ENCODE measurements around the gene RBM19. TPM values are rescaled to one million over a fixed set of nuclear protein-coding genes. Genes with fewer than 3 reads are reported as not detected.

Gene RBM19
- total RNA-seq, 1 donor from 2014 or later: 18.4 TPM

GRCh38 chr12:113899561-113900471 lies 66.3 kb downstream of the RBM19 start:
- DNase-seq: peak; percentile 12

- DNase-seq: no peak
Measured at GRCh38 chr12:113899042-113899560, 67.0 kb downstream of the RBM19 start.

- no peak for DNase-seq
Measured at GRCh38 chr12:113898466-113898865, 67.7 kb downstream of the RBM19 start.

- DNase-seq: no peak
Measured at GRCh38 chr12:113897406-113897805, 68.7 kb downstream of the RBM19 start.

DNA sequence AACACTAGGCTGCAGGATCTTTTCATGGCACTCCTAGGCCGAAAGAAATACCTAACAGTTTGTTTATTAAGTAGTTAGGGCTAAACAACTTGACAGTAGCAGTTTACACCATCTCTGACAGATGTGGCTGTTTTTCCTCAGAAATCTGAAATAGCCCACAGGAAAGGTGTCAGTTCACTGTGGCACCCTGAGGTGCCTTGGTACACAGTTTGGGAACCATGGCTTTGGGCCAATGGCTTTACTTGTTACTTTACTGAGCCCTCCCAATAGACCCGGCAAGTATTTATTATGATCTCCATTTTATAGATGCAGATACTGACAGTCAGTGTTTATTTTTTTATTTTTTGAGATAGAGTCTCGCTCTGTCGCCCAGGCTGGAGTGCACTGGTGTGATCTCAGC lies 69.3 kb downstream of the RBM19 start:
- no peak for DNase-seq

DNA sequence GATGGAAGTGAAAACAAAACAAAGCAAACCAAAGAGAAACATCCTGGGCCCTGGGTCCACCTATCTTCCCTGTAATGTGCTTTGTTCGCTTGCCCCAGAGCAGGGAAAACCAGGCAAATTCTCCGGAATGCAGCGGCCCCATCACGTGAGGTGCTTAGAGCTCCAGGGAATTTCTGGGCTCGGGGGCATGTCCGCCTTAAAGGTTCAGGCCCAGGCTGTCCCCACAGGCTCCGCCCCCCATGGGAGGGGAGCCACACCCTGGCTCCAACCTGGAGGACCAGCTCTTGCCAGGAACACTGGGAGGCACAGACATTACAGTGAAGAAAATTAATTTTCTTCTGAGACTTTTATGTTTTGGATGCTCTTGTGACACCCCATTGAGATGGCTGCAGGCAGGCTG lies 69.9 kb downstream of the RBM19 start:
- no peak for DNase-seq

- no peak for DNase-seq
Measured at GRCh38 chr12:113895176-113895575, 70.9 kb downstream of the RBM19 start.

DNA sequence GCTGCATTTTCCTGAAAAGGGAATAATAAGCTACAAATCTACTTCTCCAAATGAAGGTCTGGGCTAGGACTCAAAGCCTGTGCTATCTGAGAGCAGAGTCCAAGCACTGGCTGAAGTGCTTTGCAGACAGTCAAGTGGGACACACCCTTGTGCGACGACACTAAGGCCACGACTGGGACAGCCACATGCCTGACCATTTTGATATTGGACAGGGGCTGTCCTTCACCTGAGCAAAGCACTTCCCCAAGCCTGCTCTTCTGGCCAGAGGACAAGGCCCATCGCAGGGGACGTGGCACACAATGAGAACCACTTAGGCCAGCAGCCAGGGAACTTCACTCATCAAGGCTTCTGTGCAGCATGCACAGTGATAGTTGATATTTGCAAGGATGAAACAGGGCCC lies 71.4 kb downstream of the RBM19 start:
- DNase-seq: no peak

DNA sequence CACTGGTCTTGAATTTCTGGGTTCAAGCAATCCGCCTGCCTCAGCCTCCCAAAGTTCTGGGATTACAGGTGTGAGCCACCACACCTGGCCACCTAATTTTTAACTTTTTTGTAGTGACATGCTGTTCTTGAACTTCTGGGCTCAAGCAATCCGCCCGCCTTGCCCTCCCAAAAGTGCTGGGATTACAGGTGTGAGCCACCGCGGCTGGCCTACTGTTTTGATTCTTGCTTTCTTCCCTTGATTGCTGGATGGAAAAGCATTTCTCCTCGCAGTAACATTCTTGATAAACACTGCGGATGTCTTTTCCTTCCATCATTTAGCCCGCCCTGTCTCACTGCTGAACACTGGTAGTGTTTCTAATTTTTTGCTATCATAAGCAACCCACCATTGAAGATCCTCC lies 72.9 kb downstream of the RBM19 start:
- no peak for DNase-seq

GRCh38 chr12:113892556-113892955 lies 73.6 kb downstream of the RBM19 start:
- no peak for DNase-seq

- no peak for DNase-seq
Measured at GRCh38 chr12:113891739-113892520, 74.2 kb downstream of the RBM19 start.

DNA sequence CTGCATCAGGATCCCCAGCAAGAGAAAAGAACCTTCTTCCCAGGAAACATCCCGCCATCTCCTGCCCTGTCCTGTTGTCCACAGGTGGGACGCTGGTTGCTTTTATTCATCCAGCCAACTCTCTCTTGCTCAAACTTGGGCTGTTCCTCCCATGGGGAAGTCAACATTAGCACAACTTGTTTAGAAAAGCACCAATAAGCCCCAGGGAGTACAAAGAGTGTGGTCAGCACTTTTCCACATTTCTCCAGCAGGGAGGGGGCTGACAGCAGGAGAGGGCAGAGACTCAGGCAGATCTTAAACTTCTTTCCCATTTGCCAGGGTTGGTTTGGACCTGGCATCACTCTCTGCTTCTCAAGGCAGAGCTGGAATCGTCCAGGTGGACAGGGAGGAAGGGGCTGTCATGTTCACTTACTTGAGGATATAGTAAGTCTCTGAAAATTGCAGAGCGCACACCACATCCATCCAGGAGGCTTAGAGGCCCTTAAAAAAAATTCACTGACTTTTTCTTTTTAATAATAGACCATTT lies 74.9 kb downstream of the RBM19 start:
- no peak for DNase-seq

- DNase-seq: no peak
Measured at GRCh38 chr12:113889891-113890581, 76.1 kb downstream of the RBM19 start.

GRCh38 chr12:113889076-113889475 lies 77.0 kb downstream of the RBM19 start:
- no peak for DNase-seq

GRCh38 chr12:113888435-113888834 lies 77.7 kb downstream of the RBM19 start:
- DNase-seq: no peak

DNA sequence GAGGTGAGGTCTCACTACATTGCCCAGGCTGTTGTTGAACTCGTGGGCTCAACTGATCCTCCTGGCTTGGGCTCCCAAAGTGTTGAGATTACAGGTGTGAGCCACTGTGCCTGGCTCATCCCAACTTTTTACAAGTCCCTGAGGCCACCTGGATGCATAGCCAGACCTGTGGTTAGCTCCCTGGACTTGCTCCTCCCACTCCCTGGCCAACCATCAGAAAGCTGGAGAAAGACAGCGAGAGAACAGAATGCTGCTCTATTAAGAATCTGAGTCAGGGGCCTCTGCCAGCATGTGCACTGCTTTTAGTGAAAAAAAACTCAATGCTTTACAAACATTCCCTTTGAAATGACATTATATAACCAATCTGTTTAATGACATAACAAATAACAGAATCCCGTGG lies 78.2 kb downstream of the RBM19 start:
- no peak for DNase-seq

- DNase-seq: no peak
Measured at GRCh38 chr12:113886721-113887120, 79.4 kb downstream of the RBM19 start.

- DNase-seq: no peak
Measured at GRCh38 chr12:113884392-113884791, 81.7 kb downstream of the RBM19 start.

DNA sequence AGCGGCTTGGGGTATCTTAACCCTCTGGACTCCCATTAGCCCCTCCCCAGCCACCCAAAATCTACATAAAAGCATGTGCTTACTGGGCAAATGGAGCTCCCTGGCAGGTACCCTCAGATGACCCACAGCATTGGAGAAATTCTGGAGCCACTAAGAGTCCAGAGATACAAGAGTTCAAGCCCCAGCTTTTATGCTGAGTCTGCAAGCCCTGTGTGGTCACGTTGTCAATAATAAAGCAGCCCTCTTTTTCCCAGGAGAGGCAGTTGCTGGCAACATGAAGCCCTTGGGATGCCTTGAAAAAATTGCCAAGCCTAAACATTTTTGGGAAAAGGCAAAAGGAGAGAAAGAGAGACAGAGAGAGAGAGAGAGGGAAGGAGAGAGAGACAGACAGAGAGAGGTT lies 83.4 kb downstream of the RBM19 start:
- DNase-seq: no peak

- DNase-seq: no peak
Measured at GRCh38 chr12:113880988-113881962, 84.8 kb downstream of the RBM19 start.

GRCh38 chr12:113880326-113880725 lies 85.8 kb downstream of the RBM19 start:
- DNase-seq: no peak

All from occipital lobe (tissue), 2 donors.